IMR-90 (cell line): ENCODE data around the gene KRTDAP. TPM values are rescaled to one million over a fixed set of nuclear protein-coding genes. Genes with fewer than 3 reads are reported as not detected.

ENCODE experiments used
- ATAC-seq: fragments of 200-7000 bp; cut with Tn5 transposase; 2 replicates; pipeline ENCODE4 v1.9.1; 2020; ENCODE audit warnings: low read depth, mild to moderate bottlenecking, moderate library complexity
- BruUV-seq: library from RNA; stranded (reverse); fragments of 400-500 nt; replicated peaks from 2 replicates; lab custom pipeline; 2021; lab: Mats Ljungman, UMichigan
- CTCF ChIA-PET: fragments of 300-600 bp; formaldehyde crosslinking; extraction: SDS; loops from one replicate; lab custom pipeline; 2021; ENCODE audit warnings: antibody characterized with exemption; lab: Yijun Ruan, JAX
- POLR2A ChIA-PET: fragments of 300-600 bp; sonication (Branson Sonifier 250); formaldehyde crosslinking; loops from one replicate; lab custom pipeline; 2022; ENCODE audit warnings: antibody characterized with exemption; ENCODE audit not compliant: unreplicated experiment; lab: Charles Lee
- DNase-seq: peaks from one replicate; pipeline ENCODE4 v3.0.0; 2013
- H2AFZ ChIP-seq: replicated peaks from 2 replicates; pipeline ENCODE3; 2013; ENCODE audit warnings: low read length, mild to moderate bottlenecking; ENCODE audit not compliant: poor library complexity
- H2AK5ac ChIP-seq: 2 replicates; pipeline ENCODE4 v1.6.1; 2013; ENCODE audit warnings: low read depth, low read length, inconsistent platforms
- H2AK9ac ChIP-seq: replicated peaks from 2 replicates; pipeline ENCODE3; 2013; ENCODE audit warnings: mild to moderate bottlenecking, low read depth, low read length, moderate library complexity; ENCODE audit not compliant: poor library complexity
- H2BK120ac ChIP-seq: 2 replicates; pipeline ENCODE4 v1.6.1; 2013; ENCODE audit warnings: low read depth, low read length, inconsistent platforms
- H2BK15ac ChIP-seq: 3 replicates; pipeline ENCODE4 v1.6.1; 2013; ENCODE audit warnings: low read depth, low read length, inconsistent platforms
- H2BK20ac ChIP-seq: 2 replicates; pipeline ENCODE4 v1.6.1; 2013; ENCODE audit warnings: low read depth, mild to moderate bottlenecking, inconsistent platforms, low read length, moderate library complexity
- H2BK5ac ChIP-seq: 2 replicates; pipeline ENCODE4 v1.6.1; 2013; ENCODE audit warnings: mild to moderate bottlenecking, low read depth, low read length, inconsistent platforms; ENCODE audit not compliant: poor library complexity, severe bottlenecking
- H3K14ac ChIP-seq: replicated peaks from 2 replicates; pipeline ENCODE4 v1.6.1; 2013; ENCODE audit warnings: low read depth, low read length, inconsistent platforms
- H3K18ac ChIP-seq: 2 replicates; pipeline ENCODE4 v1.6.1; 2013; ENCODE audit warnings: low read depth, low read length, control low read depth
- H3K23ac ChIP-seq: 2 replicates; pipeline ENCODE4 v1.6.1; 2013; ENCODE audit warnings: low read depth, low read length, inconsistent platforms
- H3K27ac ChIP-seq: 2 replicates; pipeline ENCODE4 v1.5.1; 2013; ENCODE audit warnings: mild to moderate bottlenecking, control low read depth, low read length; ENCODE audit not compliant: insufficient read depth
- H3K27me3 ChIP-seq: 2 replicates; pipeline ENCODE4 v1.6.1; 2013; ENCODE audit warnings: low read length; ENCODE audit not compliant: control insufficient read depth, insufficient read depth
- H3K36me3 ChIP-seq: 2 replicates; pipeline ENCODE4 v1.6.1; 2013; ENCODE audit warnings: low read length, mixed read lengths; ENCODE audit not compliant: control insufficient read depth, insufficient read depth
- H3K4ac ChIP-seq: 2 replicates; pipeline ENCODE4 v1.6.1; 2013; ENCODE audit warnings: low read depth, low read length, inconsistent platforms
- H3K4me1 ChIP-seq: 2 replicates; pipeline ENCODE4 v1.6.1; 2013; ENCODE audit warnings: low read length, mixed read lengths; ENCODE audit not compliant: control insufficient read depth, insufficient read depth
- H3K4me2 ChIP-seq: 2 replicates; pipeline ENCODE4 v1.6.1; 2013; ENCODE audit warnings: low read depth, mild to moderate bottlenecking, control low read depth, low read length, moderate library complexity
- H3K4me3 ChIP-seq: 2 replicates; pipeline ENCODE4 v1.5.1; 2013; ENCODE audit warnings: low read depth, mild to moderate bottlenecking, control low read depth, low read length, moderate library complexity; ENCODE audit not compliant: insufficient read depth
- H3K56ac ChIP-seq: 2 replicates; pipeline ENCODE4 v1.6.1; 2013; ENCODE audit warnings: low read length, inconsistent platforms; ENCODE audit not compliant: insufficient read depth; ENCODE audit errors: extremely low read depth
- H3K79me1 ChIP-seq, 2 experiments: 2 replicates each; pipeline ENCODE4 v1.6.1; 2013; ENCODE audit warnings: low read length in 2 of 2, inconsistent platforms in 1 of 2, low read depth in 1 of 2
- H3K9ac ChIP-seq: 2 replicates; pipeline ENCODE4 v1.6.1; 2013; ENCODE audit warnings: low read depth, low read length, control low read depth
- H3K9me1 ChIP-seq: 2 replicates; pipeline ENCODE4 v1.6.1; 2013; ENCODE audit warnings: low read length, inconsistent platforms; ENCODE audit not compliant: insufficient read depth
- H3K9me3 ChIP-seq: 2 replicates; pipeline ENCODE4 v1.6.1; 2013; ENCODE audit warnings: low read length; ENCODE audit not compliant: control insufficient read depth, insufficient read depth
- H4K20me1 ChIP-seq: 2 replicates; pipeline ENCODE4 v1.6.1; 2013; ENCODE audit warnings: low read length, inconsistent platforms; ENCODE audit not compliant: insufficient read depth
- H4K5ac ChIP-seq: 2 replicates; pipeline ENCODE4 v1.6.1; 2013; ENCODE audit warnings: mild to moderate bottlenecking, low read depth, low read length, control low read depth
- H4K8ac ChIP-seq, 2 experiments: 2 replicates each; pipeline ENCODE4 v1.6.1; 2013; ENCODE audit warnings: low read depth in 2 of 2, low read length in 2 of 2, control low read depth in 1 of 2, inconsistent platforms in 1 of 2
- H4K91ac ChIP-seq: 2 replicates; pipeline ENCODE4 v1.6.1; 2013; ENCODE audit warnings: low read depth, low read length, inconsistent platforms; ENCODE audit not compliant: insufficient read depth
- BHLHE40 ChIP-seq: fragments of 150-350 bp; IDR thresholded peaks from 2 replicates; pipeline ENCODE4 v1.6.1; 2016; ENCODE audit warnings: mild to moderate bottlenecking, low read depth, low read length
- CHD1 ChIP-seq: IDR thresholded peaks from 2 replicates; pipeline ENCODE4 v1.6.1; 2012; ENCODE audit warnings: low read depth, low read length, improper control_type of control experiment
- ELK1 ChIP-seq: fragments of 150-350 bp; IDR thresholded peaks from 2 replicates; pipeline ENCODE4 v1.6.1; 2016; ENCODE audit warnings: low read depth, mild to moderate bottlenecking, low read length, moderate library complexity, borderline replicate concordance
- MAFK ChIP-seq: IDR thresholded peaks from 2 replicates; pipeline ENCODE4 v1.6.1; 2012; ENCODE audit warnings: low read depth, low read length, improper control_type of control experiment
- MAZ ChIP-seq: IDR thresholded peaks from 2 replicates; pipeline ENCODE4 v1.6.1; 2012; ENCODE audit warnings: low read depth, mild to moderate bottlenecking, low read length, improper control_type of control experiment, moderate library complexity, borderline replicate concordance
- POLR2A ChIP-seq: IDR thresholded peaks from 2 replicates; pipeline ENCODE4 v1.6.1; 2012; ENCODE audit warnings: mild to moderate bottlenecking, low read depth, low read length
- RAD21 ChIP-seq: IDR thresholded peaks from 2 replicates; pipeline ENCODE4 v1.6.1; 2012; ENCODE audit warnings: low read length, improper control_type of control experiment
- RFX5 ChIP-seq: IDR thresholded peaks from 2 replicates; pipeline ENCODE4 v1.8.0; 2012; ENCODE audit warnings: low read depth, mild to moderate bottlenecking, low read length, moderate library complexity
- SMC3 ChIP-seq: fragments of 150-350 bp; IDR thresholded peaks from 2 replicates; pipeline ENCODE4 v1.6.1; 2016; ENCODE audit warnings: low read depth, mild to moderate bottlenecking, antibody characterized with exemption, low read length, moderate library complexity
- WGBS, 2 experiments: methylation state at CpG; one replicate each; pipeline versions ENCODE4 v1.1.5 to v1.1.7; 2013; ENCODE audit warnings: missing lambda C conversion rate in 2 of 2; ENCODE audit not compliant: insufficient read length in 1 of 2; ENCODE audit errors: extremely low coverage in 2 of 2; 5-methylcytosine and 5-hydroxymethylcytosine counted together
- dilution Hi-C: fragments of 300-500 bp; cut with HindIII; formaldehyde crosslinking; loops from one replicate; pipeline ENCODE4 v1.14.3; 2018; ENCODE audit warnings: low sequenced_read_pairs; ENCODE audit not compliant: unreplicated experiment
- in situ Hi-C: fragments of 300-500 bp; cut with MboI; formaldehyde crosslinking; loops from 3 replicates; pipeline ENCODE4 v1.14.3; 2019; ENCODE audit warnings: low sequenced_read_pairs, inconsistent platforms, mixed read lengths
- intact Hi-C: fragments of 100-400 bp; cut with micrococcal nuclease; formaldehyde crosslinking; loops from 2 replicates; pipeline ENCODE4 v1.10.0; 2022
- polyA plus RNA-seq, 3 experiments: library from polyadenylated mRNA; depleted of rRNA; stranded (reverse); fragments of >200 nt; gene quantifications; 2 replicates each; pipeline ENCODE4 v1.2.3, GENCODE V29; 2012; ENCODE audit warnings: low replicate concordance in 1 of 3
- total RNA-seq: library from RNA; depleted of rRNA; stranded (reverse); fragments of >200 nt; gene quantifications from 2 replicates; pipeline ENCODE4 v1.2.3, GENCODE V29; 2012

KRTDAP gene
- total and polyA plus RNA-seq, 2 of the 4 experiments (the other 2 are of a cell fraction) = not detected

- H2BK120ac ChIP-seq = no peak overlapping the region
- no peak overlapping the region for H3K4me3 ChIP-seq
- no peak overlapping the region for H3K23ac ChIP-seq
- H2AK9ac ChIP-seq = no peak overlapping the region
- ChIA-PET CTCF (no interaction called here), POLR2A (no interaction called here)
- intact Hi-C loops (no loop called here), dilution Hi-C loops (no loop called here), in situ Hi-C loops (no loop called here)
- H3K4me2 ChIP-seq = no peak overlapping the region
- H2BK15ac ChIP-seq = no peak overlapping the region
- H4K5ac ChIP-seq = no peak overlapping the region
- H3K56ac ChIP-seq = no peak overlapping the region
- no TSS peak for BruUV-seq
- H2BK5ac ChIP-seq = no peak overlapping the region
- H2AFZ ChIP-seq = no peak overlapping the region
- 64% methylated on average over 5 of the region's 14 CpGs; no CpG with 5 or more reads in 1 of the 2 experiments for WGBS, 2 experiments
- no peak overlapping the region for H2AK5ac ChIP-seq
- H3K14ac ChIP-seq = no peak overlapping the region
- H3K27me3 ChIP-seq = no peaks in the 10 kb centered on the region; the same call in none of the 2 replicates
- H3K4me1 ChIP-seq = no peaks in the 10 kb centered on the region
- H3K9me3 ChIP-seq = no peaks in the 10 kb centered on the region
- H3K27ac ChIP-seq = no peak overlapping the region
- no peak overlapping the region for H3K9ac ChIP-seq
- no peaks in the 10 kb centered on the region for H3K36me3 ChIP-seq
- H3K79me1 ChIP-seq = no peaks in the 10 kb centered on the region
- DNase-seq (no peak), ATAC-seq (no peak)
- no peaks in the 10 kb centered on the region for H4K20me1 ChIP-seq
- H4K91ac ChIP-seq = no peak overlapping the region
- no peak overlapping the region for H3K4ac ChIP-seq
- no peaks in the 10 kb centered on the region for H3K9me1 ChIP-seq
- H4K8ac ChIP-seq = no peak overlapping the region
- H3K18ac ChIP-seq = no peak overlapping the region
- no peak overlapping the region for H2BK20ac ChIP-seq
- TF ChIP-seq RFX5 (no peak), POLR2A (no peak), MAZ (no peak), ELK1 (no peak), MAFK (no peak), RAD21 (no peak), CHD1 (no peak), SMC3 (no peak), BHLHE40 (no peak)
Measured at GRCh38 chr19:35474104-35474503, 16.2 kb downstream of the KRTDAP start.
